ENCODE results near the gene DLST. TPM values are rescaled to one million over a fixed set of nuclear protein-coding genes. Genes with fewer than 3 reads are reported as not detected.
"Not testable (repeated sequence)": the region's sequence is repeated elsewhere in the genome, so short reads cannot be mapped to it uniquely, and the experiment has no call there.

Gene DLST
- total RNA-seq, 2 experiments from 2014 or later, result 111 to 124 TPM

DNA sequence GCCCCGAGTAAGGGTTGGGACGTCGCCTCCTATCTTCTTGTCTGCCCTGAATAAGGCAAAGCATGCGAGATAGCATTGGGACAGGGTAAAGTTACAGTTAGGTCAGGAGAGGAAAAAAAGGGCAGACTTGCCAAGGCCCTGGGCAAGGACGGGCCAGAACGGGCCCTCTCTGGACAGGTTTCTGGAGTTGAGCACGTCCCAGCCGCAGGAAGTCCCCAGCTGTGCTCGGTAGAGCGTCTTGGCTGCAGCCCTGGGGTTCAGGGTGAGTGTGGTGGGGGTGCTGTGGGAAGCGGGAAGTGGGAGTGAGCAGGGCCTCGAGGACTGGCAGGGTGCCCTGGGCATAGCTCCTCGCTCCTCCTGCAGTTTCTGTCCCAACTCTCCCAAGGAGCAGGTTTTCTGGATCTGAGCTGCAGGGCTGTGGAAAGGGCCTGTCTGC is 35.9 kb downstream of the DLST start:
- DNase-seq (no peak), ATAC-seq (ENCODE audit: low read depth) (no peak)
- Mint-ChIP-seq H3K36me3 (no peaks in the 10 kb centered on the region), H3K27me3 (no peaks in the 10 kb centered on the region), H3K4me3 (no peak overlapping the region), H3K9me3 (no peaks in the 10 kb centered on the region), H3K27ac (no peak overlapping the region), H3K4me1 (no peaks in the 10 kb centered on the region)
- POLR2A ChIA-PET, result interaction anchor here (1.4 kb wide), 1 partner anchor 49 kb away, joined by 4 read pairs; no protein-coding TSS in a partner anchor

DNA sequence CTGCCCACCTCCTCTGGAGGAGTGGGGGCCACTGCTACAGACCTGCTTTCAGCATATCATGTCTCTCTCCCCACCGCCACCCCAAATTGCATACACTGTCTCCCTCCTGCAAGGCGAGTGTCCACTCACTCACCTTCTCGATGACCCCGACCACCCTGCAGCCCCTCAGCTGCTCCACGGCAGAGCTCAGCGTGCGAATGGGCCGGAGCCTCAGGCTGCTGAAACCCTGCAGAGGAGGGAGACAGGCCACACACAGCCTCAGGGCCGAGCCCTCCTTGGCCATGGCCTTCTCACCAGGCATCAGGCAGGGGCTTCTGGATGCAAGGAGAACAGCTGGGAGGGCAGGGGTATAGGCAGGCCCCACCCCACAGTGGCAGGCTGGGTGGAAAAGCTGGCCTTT is 36.7 kb downstream of the DLST start:
- Mint-ChIP-seq H3K4me3 (no peak overlapping the region), H3K4me1 (peaks cover 1% of the 10 kb centered on the region), H3K27me3 (no peaks in the 10 kb centered on the region), H3K36me3 (no peaks in the 10 kb centered on the region), H3K27ac (no peak overlapping the region), H3K9me3 (no peaks in the 10 kb centered on the region)
- no peak for DNase-seq
- POLR2A ChIA-PET, result no interaction called here
- no peak for ATAC-seq (ENCODE audit: low read depth)

DNA sequence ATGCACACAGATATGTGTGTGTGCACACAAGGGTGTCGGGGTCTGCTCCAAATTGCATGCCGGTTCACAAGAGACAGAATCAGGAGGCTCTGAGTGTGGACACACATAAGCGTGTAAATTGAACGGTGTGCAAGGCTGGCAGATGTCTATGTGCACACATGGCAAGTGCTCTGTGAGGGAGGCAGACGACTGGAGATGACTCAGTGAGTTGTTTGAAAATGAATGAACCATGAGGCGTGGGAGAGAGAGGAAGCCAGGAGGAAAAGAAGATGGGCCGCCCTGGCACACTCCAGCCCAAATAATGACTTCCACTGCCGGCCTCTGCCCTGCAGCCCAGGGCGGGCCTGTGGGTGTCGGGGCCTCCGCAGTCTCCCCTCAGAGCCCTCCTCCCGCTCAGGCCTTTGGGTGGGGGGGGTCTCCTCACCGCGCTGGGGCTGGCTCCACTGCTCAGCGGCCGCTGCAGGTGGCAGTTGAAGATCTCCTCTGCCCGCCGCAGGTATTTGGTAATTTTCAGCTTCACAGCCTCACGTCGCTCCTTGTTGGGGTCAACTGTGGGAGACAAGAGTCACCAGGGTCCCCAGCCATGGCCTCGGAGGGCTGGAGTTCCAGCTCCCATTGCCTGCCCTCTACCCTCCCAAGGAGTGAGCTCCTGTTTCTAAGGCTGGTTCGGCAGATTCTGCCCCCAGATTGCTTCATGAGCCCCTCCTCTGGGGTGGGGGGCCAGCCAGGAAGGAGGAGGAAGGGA is 37.9 kb downstream of the DLST start:
- ATAC-seq (ENCODE audit: low read depth), result no peak
- Mint-ChIP-seq H3K4me3 (no peak overlapping the region), H3K4me1 (peaks cover 2% of the 10 kb centered on the region), H3K27me3 (peaks cover 3% of the 10 kb centered on the region), H3K9me3 (no peaks in the 10 kb centered on the region), H3K36me3 (no peaks in the 10 kb centered on the region), H3K27ac (no peak overlapping the region)
- POLR2A ChIA-PET, result no interaction called here
- DNase-seq, result no peak

DNA sequence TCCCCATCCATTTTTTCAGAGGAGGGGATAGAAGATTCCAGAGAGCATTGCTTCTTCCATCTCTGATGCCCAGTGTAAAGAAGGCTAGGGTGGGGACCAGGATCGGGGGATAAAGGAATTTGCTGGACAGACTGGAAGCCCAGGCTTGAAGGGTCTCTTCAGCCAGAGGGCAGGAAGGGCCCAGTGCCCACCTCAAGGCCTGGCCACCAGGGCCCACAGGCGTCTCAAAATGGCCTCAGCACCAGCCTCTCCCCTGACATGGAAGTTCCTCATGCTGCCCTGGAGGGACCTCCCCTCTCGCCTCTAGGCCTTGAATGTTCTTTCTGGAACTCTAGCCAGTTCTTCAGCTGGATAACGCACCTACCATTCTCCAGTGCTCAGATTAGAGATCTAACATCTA is 38.6 kb downstream of the DLST start:
- Mint-ChIP-seq H3K27me3 (peaks cover 3% of the 10 kb centered on the region), H3K4me1 (peaks cover 2% of the 10 kb centered on the region), H3K4me3 (no peak overlapping the region), H3K27ac (no peak overlapping the region), H3K36me3 (no peaks in the 10 kb centered on the region), H3K9me3 (no peaks in the 10 kb centered on the region)
- POLR2A ChIA-PET, result no interaction called here
- ATAC-seq (ENCODE audit: low read depth), result no peak
- no peak for DNase-seq

DNA sequence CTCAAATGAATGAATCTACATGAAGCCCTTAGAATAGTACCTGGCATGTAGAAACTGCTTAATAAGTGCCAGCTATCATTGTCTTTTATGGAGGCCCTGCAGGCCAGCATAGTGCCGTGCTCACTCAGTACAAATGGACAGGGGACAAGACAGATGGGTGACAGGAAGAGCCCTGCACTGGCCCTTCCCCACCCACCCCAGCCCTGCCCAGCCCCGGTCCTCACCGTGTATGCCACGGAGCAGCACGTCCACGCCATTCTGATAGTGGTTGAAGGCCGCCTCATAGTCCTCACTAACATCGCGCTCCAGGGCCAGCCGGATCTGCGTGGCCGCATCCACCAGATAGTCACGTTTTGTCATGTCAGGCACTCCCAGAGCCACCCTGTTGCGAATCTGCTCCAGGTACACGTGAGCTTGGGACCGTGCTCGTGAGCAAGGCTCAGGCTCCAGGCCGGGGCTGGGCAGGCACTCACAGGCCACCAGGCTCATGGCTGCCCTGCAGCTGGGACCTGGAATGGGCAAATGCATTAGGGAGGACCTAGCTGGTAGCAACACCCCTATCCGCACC is 39.4 kb downstream of the DLST start:
- Mint-ChIP-seq H3K4me3 (no peak overlapping the region), H3K27me3 (peaks cover 5% of the 10 kb centered on the region), H3K36me3 (no peaks in the 10 kb centered on the region), H3K27ac (no peak overlapping the region), H3K9me3 (no peaks in the 10 kb centered on the region), H3K4me1 (peaks cover 2% of the 10 kb centered on the region)
- no peak for ATAC-seq (ENCODE audit: low read depth)
- DNase-seq, result no peak
- POLR2A ChIA-PET, result interaction anchor here (0.6 kb wide), 1 partner anchor 54 kb away, joined by 3 read pairs; no protein-coding TSS in a partner anchor

DNA sequence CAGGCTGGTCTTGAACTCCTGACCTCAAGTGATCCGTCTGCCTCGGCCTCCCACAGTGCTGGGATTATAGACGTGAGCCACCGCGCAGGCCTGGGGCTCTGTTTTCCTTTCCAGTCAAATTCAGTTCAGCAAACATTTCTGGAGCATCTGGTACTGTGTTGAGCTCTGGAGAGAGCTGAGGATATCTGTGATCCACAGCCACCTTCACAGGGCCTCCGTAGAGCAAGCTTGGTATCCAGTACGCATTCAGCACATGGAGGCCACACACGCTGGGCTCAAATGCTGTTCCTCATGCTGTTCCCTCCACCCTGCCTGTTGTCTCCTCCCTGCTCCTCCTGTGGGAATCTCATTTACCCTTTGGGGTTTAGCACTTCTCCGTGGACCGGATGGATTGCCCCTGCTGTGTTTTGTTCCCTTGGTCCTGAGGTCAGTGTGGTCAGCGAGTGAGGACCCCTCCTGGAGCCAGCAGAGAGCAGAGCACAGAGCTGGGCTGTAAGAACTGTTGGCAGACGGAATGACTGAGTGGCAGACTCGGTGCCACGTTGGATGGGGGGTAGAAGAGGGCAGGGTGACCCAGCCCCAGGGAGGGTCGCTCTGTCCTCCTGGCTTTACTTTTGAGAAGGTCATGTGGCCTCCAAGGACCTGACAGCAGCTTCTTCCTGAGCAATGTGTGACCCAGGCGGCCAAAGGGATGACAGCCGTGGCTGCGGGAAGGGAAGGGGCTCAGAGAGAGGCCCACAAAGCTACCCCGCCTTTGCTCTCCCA is 40.5 kb downstream of the DLST start:
- no peak for DNase-seq
- no peak for ATAC-seq (ENCODE audit: low read depth)
- Mint-ChIP-seq H3K4me3 (peak overlapping the region; percentile 68), H3K27me3 (peaks cover 13% of the 10 kb centered on the region), H3K9me3 (no peaks in the 10 kb centered on the region), H3K36me3 (no peaks in the 10 kb centered on the region), H3K27ac (peak overlapping the region; percentile 44), H3K4me1 (peaks cover 2% of the 10 kb centered on the region)
- POLR2A ChIA-PET, result interaction anchor here (0.6 to 1.1 kb wide), 2 partner anchors 11 to 66 kb away, joined by 3 read pairs; no protein-coding TSS in a partner anchor

DNA sequence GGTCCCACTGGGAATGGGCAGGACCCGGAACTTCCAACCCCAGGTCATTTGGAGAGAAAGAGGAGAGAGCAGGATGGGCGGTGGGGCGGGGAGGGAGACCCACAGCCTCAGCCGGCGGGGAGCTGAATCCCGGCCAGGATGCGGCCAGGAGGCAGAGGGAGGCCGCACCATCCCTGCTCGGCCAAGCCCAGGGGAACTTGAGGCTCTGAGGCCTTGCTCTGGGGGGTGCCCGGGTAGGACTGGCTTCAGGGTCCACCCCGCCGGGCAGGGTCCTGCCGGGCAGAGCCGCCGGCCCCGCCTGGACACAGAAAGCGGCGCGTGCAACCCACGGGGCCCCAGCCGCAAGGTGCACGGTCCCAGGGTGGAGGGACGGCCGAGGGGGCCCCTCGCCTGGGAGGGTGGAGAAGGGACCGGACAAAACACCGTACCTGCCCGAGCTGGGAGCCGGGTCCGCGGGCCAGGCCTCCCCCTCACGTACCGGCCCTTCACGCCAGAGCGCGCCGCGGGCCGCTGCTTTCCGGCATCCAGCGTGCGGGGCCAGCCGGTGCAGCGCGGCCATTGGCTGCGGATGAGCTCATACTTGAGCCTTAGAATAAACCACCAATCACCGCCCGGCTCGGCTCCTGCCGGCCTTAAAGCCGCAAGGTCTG is 41.2 kb downstream of the DLST start, which contains the start of gene RPS6KL1:
RPS6KL1 (minus strand) TSS at position 509 of the 650 bp plus-strand sequence. CDS start 1,719 bp downstream, outside the sequence.
- Mint-ChIP-seq H3K36me3 (no peaks in the 10 kb centered on the region), H3K27ac (peak within 1 kb of the TSS; percentile 54), H3K4me3 (peak within 1 kb of the TSS; percentile 68), H3K4me1 (peaks cover 2% of the 10 kb centered on the region), H3K27me3 (peaks cover 17% of the 10 kb centered on the region), H3K9me3 (no peaks in the 10 kb centered on the region)
- POLR2A ChIA-PET, result interaction anchor here (0.6 to 1.4 kb wide), 5 partner anchors 12 to 66 kb away, joined by 3 to 4 read pairs (median 3); no protein-coding TSS in a partner anchor
- ATAC-seq (ENCODE audit: low read depth) (peak; percentile 99), DNase-seq (peak; percentile 79)

DNA sequence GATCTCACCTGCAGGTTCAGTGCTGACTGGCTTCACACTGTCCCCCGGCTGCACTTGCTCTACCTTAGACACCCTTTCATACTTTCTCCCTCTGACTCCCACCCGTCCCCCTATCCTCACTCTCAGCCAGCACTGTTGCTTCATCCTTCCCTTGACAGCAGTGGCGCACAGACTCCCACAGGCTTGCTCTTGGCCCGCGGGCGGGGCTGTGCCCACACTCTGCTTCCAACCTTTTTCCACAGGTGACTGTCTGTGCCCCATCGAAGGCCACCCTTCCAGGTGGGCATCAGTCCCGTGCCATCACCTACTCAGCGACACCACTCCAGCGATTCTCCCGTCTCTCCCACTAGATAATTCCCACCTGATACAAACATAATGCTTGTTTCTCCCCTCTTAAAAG is 42.3 kb downstream of the DLST start:
- ATAC-seq (ENCODE audit: low read depth) (no peak), DNase-seq (no peak)
- Mint-ChIP-seq H3K27me3 (peaks cover 19% of the 10 kb centered on the region), H3K9me3 (no peaks in the 10 kb centered on the region), H3K36me3 (no peaks in the 10 kb centered on the region), H3K27ac (peak overlapping the region; percentile 54), H3K4me1 (peaks cover 3% of the 10 kb centered on the region), H3K4me3 (no peak overlapping the region)
- POLR2A ChIA-PET, result interaction anchor here (1.4 kb wide), 1 partner anchor 13 kb away, joined by 4 read pairs; no protein-coding TSS in a partner anchor

DNA sequence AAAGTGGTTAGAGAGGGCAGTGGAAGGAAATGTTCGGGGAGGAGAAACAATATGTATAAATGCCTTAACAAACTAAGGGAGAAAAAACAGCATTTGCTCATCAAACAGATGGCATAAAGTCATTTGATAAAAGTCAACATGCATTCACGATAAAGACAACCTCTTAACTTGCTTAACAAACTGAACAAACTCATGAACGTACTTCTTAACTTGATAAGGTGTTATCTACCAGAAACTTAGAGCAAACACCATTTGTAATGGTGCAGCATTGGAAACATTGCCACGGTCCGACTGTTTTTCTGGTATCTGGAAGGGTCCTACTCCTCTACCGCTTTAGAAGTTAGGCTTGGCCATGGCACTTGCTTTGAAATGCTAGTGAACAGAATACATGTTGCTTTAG is 45.5 kb downstream of the DLST start:
- peaks cover 6% of the 10 kb centered on the region for H3K4me1 Mint-ChIP-seq
- no peaks in the 10 kb centered on the region for H3K36me3 Mint-ChIP-seq
- no peak for DNase-seq
- no peak for ATAC-seq (ENCODE audit: low read depth)
- no peak overlapping the region for H3K4me3 Mint-ChIP-seq
- POLR2A ChIA-PET, result no interaction called here
- H3K27me3 Mint-ChIP-seq, result peaks cover 29% of the 10 kb centered on the region
- no peaks in the 10 kb centered on the region for H3K9me3 Mint-ChIP-seq
- no peak overlapping the region for H3K27ac Mint-ChIP-seq

DNA sequence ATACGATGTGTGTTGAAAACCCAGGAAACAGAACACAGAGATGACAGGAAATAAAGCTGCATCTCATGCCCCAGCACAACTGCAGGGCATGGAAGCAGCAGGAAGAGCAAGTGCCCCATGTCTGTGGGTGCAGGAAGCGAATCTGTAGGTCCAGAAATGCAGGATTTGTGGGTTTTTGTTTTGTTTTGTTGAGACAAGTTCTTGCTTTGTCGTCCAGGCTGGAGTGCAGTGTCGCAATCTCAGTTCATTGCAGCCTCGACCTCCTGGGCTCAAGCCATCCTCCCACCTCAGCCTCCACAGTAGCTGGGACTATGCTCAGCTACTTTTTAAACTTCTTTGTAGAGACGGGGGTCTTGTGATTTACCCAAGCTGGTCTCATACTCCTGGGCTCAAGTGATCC is 47.5 kb downstream of the DLST start:
- Mint-ChIP-seq H3K9me3 (no peaks in the 10 kb centered on the region), H3K27me3 (peaks cover 39% of the 10 kb centered on the region), H3K4me1 (peaks cover 7% of the 10 kb centered on the region), H3K27ac (no peak overlapping the region), H3K36me3 (no peaks in the 10 kb centered on the region), H3K4me3 (no peak overlapping the region)
- no peak for DNase-seq
- POLR2A ChIA-PET, result interaction anchor here (0.8 to 1.2 kb wide), 3 partner anchors 11 to 54 kb away, joined by 3 to 5 read pairs (median 4); no protein-coding TSS in a partner anchor
- ATAC-seq (ENCODE audit: low read depth), result no peak

DNA sequence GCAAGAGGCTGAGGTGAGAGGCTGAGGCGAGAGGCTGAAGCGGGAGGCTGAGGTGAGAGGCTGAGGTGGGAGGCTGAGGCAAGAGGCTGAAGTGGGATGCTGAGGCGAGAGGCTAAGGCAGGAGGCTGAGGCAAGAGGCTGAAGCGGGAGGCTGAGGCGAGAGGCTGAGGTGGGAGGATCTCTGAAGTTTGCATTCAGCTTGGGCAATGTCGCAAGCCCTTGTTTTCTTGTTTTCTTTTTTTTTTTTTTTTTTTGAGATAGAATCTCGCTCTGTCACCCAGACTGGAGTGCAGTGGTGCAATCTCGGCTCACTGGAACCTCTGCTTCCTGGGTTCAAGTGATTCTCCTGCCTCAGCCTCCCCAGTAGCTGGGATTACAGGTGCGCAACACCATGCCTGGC is 50.0 kb downstream of the DLST start:
- not testable (repeated sequence) for H3K4me1 Mint-ChIP-seq; DNase-seq; ATAC-seq (ENCODE audit: low read depth); H3K36me3 Mint-ChIP-seq; H3K27ac Mint-ChIP-seq; H3K9me3 Mint-ChIP-seq; H3K4me3 Mint-ChIP-seq
- POLR2A ChIA-PET, result interaction anchor here (0.7 to 1.1 kb wide), 2 partner anchors 10 to 319 kb away, joined by 3 to 6 read pairs; no protein-coding TSS in a partner anchor
- H3K27me3 Mint-ChIP-seq, result peaks cover 32% of the 10 kb centered on the region

DNA sequence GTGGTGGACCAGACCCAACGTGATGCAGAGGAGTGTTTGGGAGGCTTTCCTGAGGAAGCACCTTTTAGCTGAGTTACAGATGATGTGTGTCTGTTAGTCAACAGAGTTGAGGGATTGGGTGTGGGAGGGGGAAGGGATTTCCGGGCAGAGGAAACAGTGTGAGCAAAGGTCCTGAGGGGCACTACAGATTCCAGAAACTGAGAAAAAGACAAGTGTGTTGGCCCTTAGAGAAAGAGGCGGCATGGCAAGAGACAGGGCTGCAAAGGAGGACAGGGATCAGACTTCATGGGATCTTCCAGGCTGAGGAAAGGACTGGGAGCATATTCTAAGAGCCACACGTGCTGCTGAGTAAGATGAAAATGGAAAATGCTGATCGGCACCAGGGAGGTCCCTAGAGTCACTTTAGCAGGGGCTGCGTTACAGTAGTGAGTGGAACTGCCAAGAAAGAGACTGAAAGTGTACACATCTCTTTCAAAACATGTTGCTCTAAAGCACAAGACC is 50.7 kb downstream of the DLST start:
- DNase-seq (no peak), ATAC-seq (ENCODE audit: low read depth) (no peak)
- Mint-ChIP-seq H3K36me3 (no peaks in the 10 kb centered on the region), H3K4me1 (peaks cover 15% of the 10 kb centered on the region), H3K27me3 (peaks cover 28% of the 10 kb centered on the region), H3K4me3 (no peak overlapping the region), H3K9me3 (no peaks in the 10 kb centered on the region), H3K27ac (no peak overlapping the region)
- POLR2A ChIA-PET, result interaction anchor here (1.1 kb wide), 1 partner anchor 9 kb away, joined by 3 read pairs; no protein-coding TSS in a partner anchor

DNA sequence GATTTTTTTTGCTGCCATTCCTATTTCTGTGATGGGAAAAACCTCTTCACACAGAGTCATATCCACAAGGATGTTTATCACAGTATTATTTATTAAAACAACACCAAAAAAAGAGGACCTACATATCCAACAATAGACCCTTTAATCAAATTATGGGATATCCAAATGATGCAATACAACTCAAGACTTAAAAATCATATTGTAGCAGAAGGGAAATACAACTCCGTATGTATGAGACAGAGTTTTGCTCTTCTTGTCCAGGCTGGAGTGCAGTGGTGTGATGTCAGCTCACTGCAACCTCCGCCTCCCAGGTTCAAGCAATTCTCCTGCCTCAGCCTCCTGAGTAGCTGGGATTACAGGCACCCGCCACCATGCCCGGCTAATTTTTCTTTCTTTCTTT is 51.2 kb downstream of the DLST start:
- POLR2A ChIA-PET; H3K9me3 Mint-ChIP-seq; ATAC-seq (ENCODE audit: low read depth); DNase-seq; H3K36me3 Mint-ChIP-seq; H3K27ac Mint-ChIP-seq; H3K4me3 Mint-ChIP-seq: not testable (repeated sequence)
- peaks cover 19% of the 10 kb centered on the region for H3K4me1 Mint-ChIP-seq
- H3K27me3 Mint-ChIP-seq, result peaks cover 24% of the 10 kb centered on the region

All from activated naive CD8-positive, alpha-beta T cell treated with anti-CD3 and anti-CD28 coated beads, Interleukin-2, amount 10 ng/mL, durations not matched to agents 7 days and 5 days (primary cell).